HepG2 (cell line): ENCODE results near the gene NUP85. TPM values are rescaled to one million over a fixed set of nuclear protein-coding genes. Genes with fewer than 3 reads are reported as not detected.

ENCODE experiments used
- ARID4A ChIP-seq: sonication (generic); formaldehyde crosslinking; IDR thresholded peaks from 2 replicates; pipeline ENCODE4 v1.5.0; 2020; ENCODE audit warnings: mild to moderate bottlenecking, missing genetic modification reagents, borderline replicate concordance
- E2F2 ChIP-seq: sonication (generic); formaldehyde crosslinking; IDR thresholded peaks from 2 replicates; pipeline ENCODE4 v1.4.0; 2020; ENCODE audit warnings: missing genetic modification reagents, borderline replicate concordance
- FOXC1 ChIP-seq: sonication (generic); formaldehyde crosslinking; IDR thresholded peaks from 2 replicates; pipeline ENCODE4 v1.8.0; 2022; ENCODE audit warnings: mild to moderate bottlenecking, missing genetic modification reagents, borderline replicate concordance
- HBP1 ChIP-seq: IDR thresholded peaks from 2 replicates; pipeline ENCODE4 v1.6.1; 2016; ENCODE audit warnings: low read depth, control low read depth
- HIVEP1 ChIP-seq: sonication (generic); formaldehyde crosslinking; IDR thresholded peaks from 2 replicates; pipeline ENCODE4 v1.4.0; 2020; ENCODE audit warnings: mild to moderate bottlenecking, missing genetic modification reagents
- MYC ChIP-seq: sonication (generic); formaldehyde crosslinking; IDR thresholded peaks from 2 replicates; pipeline ENCODE4 v1.9.0; 2021; ENCODE audit warnings: missing genetic modification reagents, borderline replicate concordance
- NR3C1 ChIP-seq: sonication (generic); formaldehyde crosslinking; IDR thresholded peaks from 2 replicates; pipeline ENCODE4 v1.4.0; 2020; ENCODE audit warnings: missing genetic modification reagents
- PAX8 ChIP-seq: sonication (generic); formaldehyde crosslinking; IDR thresholded peaks from 2 replicates; pipeline ENCODE4 v1.8.0; 2022; ENCODE audit warnings: mild to moderate bottlenecking, missing genetic modification reagents, borderline replicate concordance
- RFX3 ChIP-seq: IDR thresholded peaks from 2 replicates; pipeline ENCODE4 v1.6.1; 2016; ENCODE audit warnings: missing biosample characterization, missing genetic modification reagents
- ZHX1 ChIP-seq: sonication (generic); formaldehyde crosslinking; IDR thresholded peaks from 2 replicates; pipeline ENCODE4 v1.8.1; 2022; ENCODE audit warnings: low read depth, mild to moderate bottlenecking, missing genetic modification reagents
- ZNF225 ChIP-seq: sonication (generic); formaldehyde crosslinking; IDR thresholded peaks from 2 replicates; pipeline ENCODE4 v1.4.0; 2020; ENCODE audit warnings: mild to moderate bottlenecking, missing genetic modification reagents
- ZNF281 ChIP-seq: sonication (generic); formaldehyde crosslinking; IDR thresholded peaks from 2 replicates; pipeline ENCODE4 v1.4.0; 2020; ENCODE audit warnings: missing genetic modification reagents, borderline replicate concordance
- ZNF383 ChIP-seq: sonication (generic); formaldehyde crosslinking; IDR thresholded peaks from 2 replicates; pipeline ENCODE4 v1.4.0; 2020; ENCODE audit warnings: missing genetic modification reagents, mild to moderate bottlenecking, borderline replicate concordance
- ZNF629 ChIP-seq: sonication (generic); formaldehyde crosslinking; conservative IDR thresholded peaks from 2 replicates; pipeline ENCODE4 v1.5.0; 2020; ENCODE audit warnings: missing genetic modification reagents
- ZNF709 ChIP-seq: sonication (generic); formaldehyde crosslinking; IDR thresholded peaks from 2 replicates; pipeline ENCODE4 v1.5.0; 2020; ENCODE audit warnings: mild to moderate bottlenecking, missing genetic modification reagents
- polyA plus RNA-seq, 8 experiments: library from polyadenylated mRNA; depleted of rRNA in 3 of 8; stranded (reverse) in 7 of 8; unstranded in 1 of 8; fragments of >200 nt; fragmentation: Illumina TruSeq in 4 of 8; extraction: Trizol in 4 of 8; gene quantifications; 2 replicates each; pipeline versions ENCODE4 v1.2.1 to v1.2.3, GENCODE V29; 2011 to 2016; ENCODE audit warnings: low read depth in 4 of 8, missing spikeins in 1 of 8, mixed read lengths in 1 of 8; ENCODE audit not compliant: insufficient read depth in 1 of 8
- total RNA-seq, 5 experiments: library from RNA; depleted of rRNA; stranded (reverse); fragments of >200 nt; fragmentation: Illumina TruSeq; extraction: Trizol; gene quantifications; 2 replicates each; pipeline ENCODE4 v1.2.3, GENCODE V29; 2016; ENCODE audit warnings: low read depth in 1 of 5

The NUP85 gene
- total and polyA plus RNA-seq, 2 of the 13 experiments (the other 11 are each of a cell fraction or from before 2014, with no cell fraction given), result 89.1 to 124 TPM

- TF ChIP-seq ZNF629 (no peak; the same call in 1 of the 2 replicates), ZNF281 (CRISPR knock-in tag) (no peak), ZNF383 (CRISPR knock-in tag) (peak; percentile 50; the same call in 1 of the 2 replicates), HBP1 (CRISPR knock-in tag) (peak; percentile 84; the same call in 1 of the 2 replicates), E2F2 (CRISPR knock-in tag) (peak; percentile 25; the same call in 1 of the 2 replicates), RFX3 (no peak; the same call in 1 of the 2 replicates), FOXC1 (CRISPR knock-in tag) (peak; percentile 21; the same call in 1 of the 2 replicates), ZNF709 (peak; percentile 92), ZHX1 (0 out of 2 replicates have a peak, but pooled peaks have one; percentile 12), ZNF225 (CRISPR knock-in tag) (peak; percentile 77; the same call in 1 of the 2 replicates), NR3C1 (CRISPR knock-in tag) (peak; percentile 63; the same call in 1 of the 2 replicates), MYC (CRISPR knock-in tag) (peak; percentile 88), ARID4A (CRISPR knock-in tag) (peak; percentile 97), PAX8 (CRISPR knock-in tag) (0 out of 2 replicates have a peak, but pooled peaks have one; percentile 26), HIVEP1 (CRISPR knock-in tag) (peak; percentile 81; the same call in 1 of the 2 replicates)
Measured at GRCh38 chr17:75205037-75205792, at the start of gene NUP85 (continued).
